HepG2 (cell line): ENCODE measurements around the gene MRS2. TPM values are rescaled to one million over a fixed set of nuclear protein-coding genes. Genes with fewer than 3 reads are reported as not detected.
"Not testable (repeated sequence)": the region's sequence is repeated elsewhere in the genome, so short reads cannot be mapped to it uniquely, and the experiment has no call there.

ENCODE experiments used
- ATAC-seq: fragments of 200-7000 bp; cut with Tn5 transposase; 3 replicates; pipeline ENCODE4 v1.9.1; 2020; ENCODE audit warnings: mild to moderate bottlenecking, moderate library complexity
- BruUV-seq: library from RNA; stranded (reverse); fragments of 400-500 nt; replicated peaks from 2 replicates; lab custom pipeline; 2021; lab: Mats Ljungman, UMichigan
- CTCF ChIA-PET: fragments of 300-600 bp; formaldehyde crosslinking; extraction: SDS; loops from one replicate; lab custom pipeline; 2021; ENCODE audit warnings: low total read pairs, inconsistent platforms, low intra/inter-chr PET ratio; lab: Yijun Ruan, JAX
- POLR2A ChIA-PET: fragments of 350-600 bp; sonication (Branson Sonifier 250); formaldehyde crosslinking; loops from one replicate; lab custom pipeline; 2020; ENCODE audit warnings: antibody characterized with exemption, inconsistent platforms; lab: Yijun Ruan, JAX
- DNase-seq: peaks from one replicate; pipeline ENCODE4 v3.0.0-alpha.2; 2015; ENCODE audit warnings: low spot score
- FAIRE-seq: peaks from 3 replicates; lab custom pipeline; 2011; peaks lifted over from hg19 to GRCh38; lab: Jason Lieb, UNC
- H2AFZ ChIP-seq: one replicate; pipeline ENCODE4 v1.6.1; 2011; ENCODE audit warnings: low read length, inconsistent platforms
- H3K27ac ChIP-seq: fragments of 300-600 bp; 3 replicates; pipeline ENCODE4 v1.8.0; 2011; ENCODE audit warnings: mixed run types, mild to moderate bottlenecking, mixed read lengths, low read length, inconsistent platforms; ENCODE audit not compliant: insufficient read depth; ENCODE audit errors: extremely low read length
- H3K27me3 ChIP-seq, 2 experiments: fragments of 200-600 bp in 1 of 2; 2 replicates in 1 of 2; 3 replicates in 1 of 2; pipeline versions ENCODE4 v1.6.0 to v1.8.0; 2011; ENCODE audit warnings: low read length in 2 of 2, mild to moderate bottlenecking in 2 of 2, moderate library complexity in 2 of 2, inconsistent platforms in 1 of 2; ENCODE audit not compliant: insufficient read depth in 2 of 2, control insufficient read depth in 1 of 2
- H3K36me3 ChIP-seq, 2 experiments: fragments of 200-600 bp in 1 of 2; replicated peaks in 1 of 2; 2 replicates in 1 of 2; 3 replicates in 1 of 2; pipeline versions ENCODE4 v1.5.1 to v1.8.0; 2011; ENCODE audit warnings: low read length in 2 of 2, inconsistent platforms in 1 of 2; ENCODE audit not compliant: insufficient read depth in 2 of 2, control insufficient read depth in 1 of 2
- H3K4me1 ChIP-seq: 2 replicates; pipeline ENCODE4 v1.5.1; 2012; ENCODE audit warnings: low read length, inconsistent platforms; ENCODE audit not compliant: insufficient read depth
- H3K4me2 ChIP-seq: 2 replicates; pipeline ENCODE4 v1.6.0; 2011; ENCODE audit warnings: low read depth, low read length, inconsistent platforms
- H3K4me3 ChIP-seq, 3 experiments: fragments of 200-600 bp in 1 of 3; sonication (generic), shearing (Covaris generic) in 1 of 3; replicated peaks in 1 of 3; 2 replicates each; pipeline ENCODE4 v1.5.1; 2011 to 2016; ENCODE audit warnings: low read length in 3 of 3, inconsistent platforms in 2 of 3, low read depth in 2 of 3, mild to moderate bottlenecking in 2 of 3, control low read depth in 1 of 3, mixed read lengths in 1 of 3; ENCODE audit not compliant: insufficient read depth in 1 of 3
- H3K79me2 ChIP-seq: one replicate; pipeline ENCODE4 v1.6.1; 2011; ENCODE audit warnings: low read length, inconsistent platforms; ENCODE audit not compliant: insufficient read depth
- H3K9ac ChIP-seq: 2 replicates; pipeline ENCODE4 v1.6.0; 2011; ENCODE audit warnings: mild to moderate bottlenecking, low read depth, low read length, inconsistent platforms; ENCODE audit not compliant: insufficient read depth
- H3K9me3 ChIP-seq: 2 replicates; pipeline ENCODE4 v1.5.1; 2012; ENCODE audit warnings: mild to moderate bottlenecking, low read length
- H4K20me1 ChIP-seq: 2 replicates; pipeline ENCODE4 v1.6.0; 2011; ENCODE audit warnings: inconsistent platforms, mild to moderate bottlenecking, low read length, moderate library complexity; ENCODE audit not compliant: insufficient read depth
- ATF7 ChIP-seq, 2 experiments: fragments of 450-650 bp in 1 of 2; sonication (generic) in 1 of 2; formaldehyde crosslinking in 1 of 2; IDR thresholded peaks; 2 replicates each; pipeline versions ENCODE4 v1.4.0 to v1.6.1; 2016 to 2020; ENCODE audit warnings: antibody characterized with exemption in 1 of 2, mild to moderate bottlenecking in 1 of 2, missing genetic modification reagents in 1 of 2
- CREM ChIP-seq, 2 experiments: sonication (generic) in 1 of 2; formaldehyde crosslinking in 1 of 2; IDR thresholded peaks; 2 replicates each; pipeline versions ENCODE4 v1.4.0 to v1.6.1; 2016 to 2020; ENCODE audit warnings: antibody characterized with exemption in 1 of 2, mild to moderate bottlenecking in 1 of 2, missing genetic modification reagents in 1 of 2
- DMAP1 ChIP-seq: IDR thresholded peaks from 2 replicates; pipeline ENCODE4 v1.6.1; 2016
- ELF3 ChIP-seq: IDR thresholded peaks from 2 replicates; pipeline ENCODE4 v1.6.1; 2016; ENCODE audit warnings: missing genetic modification reagents, missing compliant biosample characterization
- GABPB1 ChIP-seq: IDR thresholded peaks from 2 replicates; pipeline ENCODE4 v1.6.1; 2016; ENCODE audit warnings: mild to moderate bottlenecking, missing genetic modification reagents, moderate library complexity, missing compliant biosample characterization
- GATAD2A ChIP-seq: IDR thresholded peaks from 2 replicates; pipeline ENCODE4 v1.6.1; 2016
- HMG20A ChIP-seq: IDR thresholded peaks from 2 replicates; pipeline ENCODE4 v1.6.1; 2016; ENCODE audit warnings: borderline replicate concordance
- MYC ChIP-seq: sonication (generic); formaldehyde crosslinking; IDR thresholded peaks from 2 replicates; pipeline ENCODE4 v1.9.0; 2021; ENCODE audit warnings: missing genetic modification reagents, borderline replicate concordance
- RXRA ChIP-seq: sonication (generic); formaldehyde crosslinking; IDR thresholded peaks from 2 replicates; pipeline ENCODE4 v1.5.1; 2020; ENCODE audit warnings: missing genetic modification reagents
- SNAPC2 ChIP-seq: sonication (generic); formaldehyde crosslinking; IDR thresholded peaks from 2 replicates; pipeline ENCODE4 v1.8.1; 2022; ENCODE audit warnings: mild to moderate bottlenecking, missing genetic modification reagents
- SOX5 ChIP-seq: IDR thresholded peaks from 2 replicates; pipeline ENCODE4 v1.6.1; 2016; ENCODE audit warnings: borderline replicate concordance
- UBTF ChIP-seq: sonication (generic); formaldehyde crosslinking; IDR thresholded peaks from 2 replicates; pipeline ENCODE4 v1.4.0; 2020; ENCODE audit warnings: mild to moderate bottlenecking, missing genetic modification reagents
- ZGPAT ChIP-seq: IDR thresholded peaks from 2 replicates; pipeline ENCODE4 v1.6.1; 2016; ENCODE audit warnings: mild to moderate bottlenecking
- ZNF501 ChIP-seq: sonication (generic); formaldehyde crosslinking; IDR thresholded peaks from 2 replicates; pipeline ENCODE4 v1.5.1; 2020; ENCODE audit warnings: mild to moderate bottlenecking, moderate library complexity, missing genetic modification reagents
- ZNF629 ChIP-seq: sonication (generic); formaldehyde crosslinking; conservative IDR thresholded peaks from 2 replicates; pipeline ENCODE4 v1.5.0; 2020; ENCODE audit warnings: missing genetic modification reagents
- ZNF710 ChIP-seq: sonication (generic); formaldehyde crosslinking; IDR thresholded peaks from 2 replicates; pipeline ENCODE4 v1.5.0; 2020; ENCODE audit warnings: mild to moderate bottlenecking, missing genetic modification reagents, borderline replicate concordance
- WGBS: methylation state at CpG from one replicate; pipeline ENCODE4 v1.1.6; 2017; ENCODE audit warnings: low lambda C conversion rate; 5-methylcytosine and 5-hydroxymethylcytosine counted together
- in situ Hi-C: cut with HindIII; loops from 2 replicates; pipeline ENCODE4 v1.10.0; 2017; ENCODE audit warnings: low pct_unique_long_range_greater_than_20kb; ENCODE audit not compliant: extremely low pct_ligation_motif_present
- intact Hi-C: fragments of 100-400 bp; cut with micrococcal nuclease; formaldehyde crosslinking; loops from one replicate; pipeline ENCODE4 v1.10.0; 2022; ENCODE audit not compliant: unreplicated experiment
- polyA plus RNA-seq, 8 experiments: library from polyadenylated mRNA; depleted of rRNA in 3 of 8; stranded (reverse) in 7 of 8; unstranded in 1 of 8; fragments of >200 nt; fragmentation: Illumina TruSeq in 4 of 8; extraction: Trizol in 4 of 8; gene quantifications; 2 replicates each; pipeline versions ENCODE4 v1.2.1 to v1.2.3, GENCODE V29; 2011 to 2016; ENCODE audit warnings: low read depth in 4 of 8, missing spikeins in 1 of 8, mixed read lengths in 1 of 8; ENCODE audit not compliant: insufficient read depth in 1 of 8
- total RNA-seq, 5 experiments: library from RNA; depleted of rRNA; stranded (reverse); fragments of >200 nt; fragmentation: Illumina TruSeq; extraction: Trizol; gene quantifications; 2 replicates each; pipeline ENCODE4 v1.2.3, GENCODE V29; 2016; ENCODE audit warnings: low read depth in 1 of 5

The MRS2 gene
- total and polyA plus RNA-seq, 2 of the 13 experiments (the other 11 are each of a cell fraction or from before 2014, with no cell fraction given) = 31.1 to 83.8 TPM

GRCh38 chr6:24382891-24383494 is 19.7 kb upstream of the MRS2 start:
- ChIA-PET CTCF (interaction anchor here (1.0 kb wide), 1 partner anchor 100 kb away, joined by 3 read pairs; no protein-coding TSS in a partner anchor), POLR2A (interaction anchor here (0.7 kb wide), 1 partner anchor 23 kb away, joined by 5 read pairs; no protein-coding TSS in a partner anchor)
- H3K9ac ChIP-seq = peak overlapping the region; percentile 78
- WGBS = 3% methylated on average over 9 of the region's 9 CpGs
- H3K4me2 ChIP-seq = peak overlapping the region; percentile 80
- H3K4me1 ChIP-seq = peaks cover 76% of the 10 kb centered on the region
- H3K9me3 ChIP-seq; H3K27me3 ChIP-seq; H2AFZ ChIP-seq; H4K20me1 ChIP-seq; H3K36me3 ChIP-seq; BruUV-seq; in situ Hi-C loops; TF ChIP-seq ATF7, CREM (CRISPR knock-in tag; IDR thresholded peaks at IDR 0.05): not testable (repeated sequence)
- H3K27ac ChIP-seq = peak overlapping the region; percentile 88
- intact Hi-C loops = loop anchor here (2.0 to 10.0 kb wide), 2 partner anchors 26 to 238 kb away; no protein-coding TSS in a partner anchor
- peak overlapping the region; percentile 58 to 64 (median 60) for H3K4me3 ChIP-seq
- FAIRE-seq = peak; percentile 44
- peak; percentile 67 for ATAC-seq
- peak; percentile 90 for DNase-seq
- H3K79me2 ChIP-seq = peaks cover 33% of the 10 kb centered on the region
- TF ChIP-seq ZNF710 (CRISPR knock-in tag) (peak; percentile 31; the same call in 1 of the 2 replicates), UBTF (CRISPR knock-in tag) (0 out of 2 replicates have a peak, but pooled peaks have one; percentile 32), ZGPAT (peak; percentile 87), ZNF629 (CRISPR knock-in tag) (0 out of 2 replicates have a peak, but pooled peaks have one; percentile 11), GABPB1 (CRISPR knock-in tag) (peak; percentile 26; the same call in 1 of the 2 replicates), ELF3 (peak; percentile 45; the same call in 1 of the 2 replicates), GATAD2A (CRISPR knock-in tag) (peak; percentile 68; the same call in 1 of the 2 replicates), SNAPC2 (CRISPR knock-in tag) (peak; percentile 76; the same call in 1 of the 2 replicates), ZNF501 (CRISPR knock-in tag) (0 out of 2 replicates have a peak, but pooled peaks have one; percentile 55), ATF7 (IDR thresholded peaks at IDR 0.05) (peak; percentile 31; the same call in 1 of the 2 replicates), DMAP1 (CRISPR knock-in tag) (peak; percentile 69; the same call in 1 of the 2 replicates), HMG20A (peak; percentile 37; the same call in 1 of the 2 replicates), MYC (CRISPR knock-in tag) (peak; percentile 46; the same call in 1 of the 2 replicates), CREM (IDR thresholded peaks at IDR 0.05) (peak; percentile 61), RXRA (peak; percentile 75), SOX5 (CRISPR knock-in tag) (peak; percentile 90)
